ENCODE results near the gene RIMS4.

DNA sequence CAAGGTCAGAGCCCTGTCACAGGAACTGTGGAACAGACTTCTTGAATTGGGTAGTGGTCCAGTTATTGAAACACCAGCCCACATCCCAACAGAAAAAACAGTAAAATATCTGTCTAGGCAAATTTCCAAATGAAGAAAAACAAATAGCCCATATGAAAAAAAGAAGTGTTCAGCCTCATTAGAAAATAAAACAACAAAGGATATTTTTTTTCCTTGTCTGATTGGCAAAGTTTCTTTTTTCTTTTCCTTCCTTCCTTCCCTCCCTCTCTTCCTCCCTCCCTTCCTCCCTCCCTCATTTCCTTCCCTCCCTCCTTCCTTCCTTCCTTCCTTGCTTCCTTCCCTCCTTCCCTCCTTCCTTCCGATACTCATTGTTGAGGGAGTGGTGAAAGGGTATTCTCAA is 20.6 kb upstream of the RIMS4 start:
- TF ChIP-seq, protein P1, sequence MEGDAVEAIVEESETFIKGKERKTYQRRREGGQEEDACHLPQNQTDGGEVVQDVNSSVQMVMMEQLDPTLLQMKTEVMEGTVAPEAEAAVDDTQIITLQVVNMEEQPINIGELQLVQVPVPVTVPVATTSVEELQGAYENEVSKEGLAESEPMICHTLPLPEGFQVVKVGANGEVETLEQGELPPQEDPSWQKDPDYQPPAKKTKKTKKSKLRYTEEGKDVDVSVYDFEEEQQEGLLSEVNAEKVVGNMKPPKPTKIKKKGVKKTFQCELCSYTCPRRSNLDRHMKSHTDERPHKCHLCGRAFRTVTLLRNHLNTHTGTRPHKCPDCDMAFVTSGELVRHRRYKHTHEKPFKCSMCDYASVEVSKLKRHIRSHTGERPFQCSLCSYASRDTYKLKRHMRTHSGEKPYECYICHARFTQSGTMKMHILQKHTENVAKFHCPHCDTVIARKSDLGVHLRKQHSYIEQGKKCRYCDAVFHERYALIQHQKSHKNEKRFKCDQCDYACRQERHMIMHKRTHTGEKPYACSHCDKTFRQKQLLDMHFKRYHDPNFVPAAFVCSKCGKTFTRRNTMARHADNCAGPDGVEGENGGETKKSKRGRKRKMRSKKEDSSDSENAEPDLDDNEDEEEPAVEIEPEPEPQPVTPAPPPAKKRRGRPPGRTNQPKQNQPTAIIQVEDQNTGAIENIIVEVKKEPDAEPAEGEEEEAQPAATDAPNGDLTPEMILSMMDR (IDR thresholded peaks at IDR 0.05): no peak
- TF ChIP-seq POLR2AphosphoS5 (IDR thresholded peaks at IDR 0.05; ENCODE audit: low read depth, low read length): no peak
